LNCAP (cell line): Measurements from ENCODE around the gene CEACAM7.

Source experiments
- TF ChIP-seq, protein P1 (sequence below): fragments of 450-650 bp; IDR thresholded peaks from 2 replicates; pipeline ENCODE4 v1.5.1; 2017; ENCODE audit warnings: mild to moderate bottlenecking

The CEACAM7 gene

DNA sequence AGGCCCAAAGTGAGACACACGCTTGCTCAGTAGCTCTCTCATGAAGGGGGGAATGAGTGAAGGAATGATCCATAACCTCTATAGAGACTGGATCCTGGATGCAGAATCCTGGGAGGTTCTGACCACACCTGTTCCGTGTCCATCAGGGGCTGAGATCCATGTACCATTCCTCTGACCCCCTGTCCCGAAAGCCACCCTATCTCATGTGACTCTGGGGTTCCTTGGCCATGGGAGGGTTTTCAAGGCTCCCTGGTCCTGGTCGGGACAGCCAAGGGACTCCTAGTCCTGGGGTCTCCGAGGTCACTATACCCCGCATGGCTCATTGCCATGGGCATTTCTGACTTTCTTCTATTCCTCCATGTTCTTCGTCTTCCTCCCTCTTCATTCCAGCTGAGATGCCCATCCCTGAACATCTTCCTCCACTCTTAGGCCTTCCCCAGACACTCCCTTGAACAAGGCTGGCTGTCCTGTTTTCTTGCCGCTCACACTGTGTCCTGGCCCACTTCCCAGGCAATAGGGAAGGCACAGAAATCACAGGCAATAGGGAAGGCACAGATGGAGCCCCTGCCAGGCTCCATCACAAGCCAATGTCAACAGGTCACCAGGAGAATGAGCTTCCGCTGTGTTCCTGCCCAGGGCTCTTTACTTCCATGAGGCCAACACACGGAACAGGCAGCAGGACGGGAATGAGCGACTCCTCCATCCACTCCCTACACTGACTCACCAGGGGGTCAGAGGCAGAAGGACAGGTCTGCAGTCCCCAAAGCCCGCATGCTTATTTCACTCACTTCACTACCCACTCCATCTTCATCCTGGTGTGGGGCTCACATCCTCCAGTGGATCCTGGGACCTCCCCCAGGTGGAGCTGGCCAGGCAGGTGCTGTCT, 23.5 kb upstream of the CEACAM7 start:
- TF ChIP-seq, protein P1, sequence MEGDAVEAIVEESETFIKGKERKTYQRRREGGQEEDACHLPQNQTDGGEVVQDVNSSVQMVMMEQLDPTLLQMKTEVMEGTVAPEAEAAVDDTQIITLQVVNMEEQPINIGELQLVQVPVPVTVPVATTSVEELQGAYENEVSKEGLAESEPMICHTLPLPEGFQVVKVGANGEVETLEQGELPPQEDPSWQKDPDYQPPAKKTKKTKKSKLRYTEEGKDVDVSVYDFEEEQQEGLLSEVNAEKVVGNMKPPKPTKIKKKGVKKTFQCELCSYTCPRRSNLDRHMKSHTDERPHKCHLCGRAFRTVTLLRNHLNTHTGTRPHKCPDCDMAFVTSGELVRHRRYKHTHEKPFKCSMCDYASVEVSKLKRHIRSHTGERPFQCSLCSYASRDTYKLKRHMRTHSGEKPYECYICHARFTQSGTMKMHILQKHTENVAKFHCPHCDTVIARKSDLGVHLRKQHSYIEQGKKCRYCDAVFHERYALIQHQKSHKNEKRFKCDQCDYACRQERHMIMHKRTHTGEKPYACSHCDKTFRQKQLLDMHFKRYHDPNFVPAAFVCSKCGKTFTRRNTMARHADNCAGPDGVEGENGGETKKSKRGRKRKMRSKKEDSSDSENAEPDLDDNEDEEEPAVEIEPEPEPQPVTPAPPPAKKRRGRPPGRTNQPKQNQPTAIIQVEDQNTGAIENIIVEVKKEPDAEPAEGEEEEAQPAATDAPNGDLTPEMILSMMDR = no peak

DNA sequence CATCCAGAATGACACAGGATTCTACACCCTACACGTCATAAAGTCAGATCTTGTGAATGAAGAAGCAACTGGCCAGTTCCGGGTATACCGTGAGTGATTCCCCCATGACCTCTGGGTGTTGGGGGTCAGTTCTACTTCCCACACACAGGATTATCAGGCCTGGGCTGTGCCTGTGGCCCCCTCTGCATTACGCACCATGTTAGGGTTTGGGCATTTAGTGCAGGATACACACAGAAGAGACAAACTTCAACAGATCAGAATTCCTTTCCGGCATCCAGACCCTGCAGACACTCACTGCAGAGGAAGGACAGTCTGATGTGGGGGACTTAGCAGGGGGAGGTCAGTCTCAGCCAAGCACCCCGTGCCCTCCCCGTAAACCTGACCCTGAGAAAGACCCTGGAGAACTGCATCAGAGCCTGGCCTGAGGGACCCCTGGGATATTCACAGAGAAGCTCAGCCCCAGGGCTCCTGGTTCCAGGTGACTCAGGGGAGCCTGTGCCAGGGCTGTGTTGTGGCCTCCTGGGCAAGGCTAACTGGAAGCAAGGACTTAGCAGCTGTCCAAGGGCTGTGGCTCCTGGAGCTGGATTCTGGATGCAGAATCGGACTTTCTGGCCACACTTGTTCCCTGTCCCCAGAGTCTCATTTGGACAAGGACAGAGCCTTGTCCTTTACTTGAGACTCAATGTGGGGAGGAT, 22.0 kb upstream of the CEACAM7 start:
- TF ChIP-seq, protein P1 = no peak

DNA sequence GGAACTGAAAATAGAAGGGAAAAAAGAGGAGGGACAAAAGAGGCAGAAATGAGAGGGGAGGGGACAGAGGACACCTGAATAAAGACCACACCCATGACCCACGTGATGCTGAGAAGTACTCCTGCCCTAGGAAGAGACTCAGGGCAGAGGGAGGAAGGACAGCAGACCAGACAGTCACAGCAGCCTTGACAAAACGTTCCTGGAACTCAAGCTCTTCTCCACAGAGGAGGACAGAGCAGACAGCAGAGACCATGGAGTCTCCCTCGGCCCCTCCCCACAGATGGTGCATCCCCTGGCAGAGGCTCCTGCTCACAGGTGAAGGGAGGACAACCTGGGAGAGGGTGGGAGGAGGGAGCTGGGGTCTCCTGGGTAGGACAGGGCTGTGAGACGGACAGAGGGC, 20.4 kb upstream of the CEACAM7 start, which contains the start of gene CEACAM5:
Gene CEACAM5, plus strand, starts transcription at position 146 of the 400 bp plus-strand sequence. Its CDS starts 106 bp downstream, at position 252.
- TF ChIP-seq, protein P1 = no peak

DNA sequence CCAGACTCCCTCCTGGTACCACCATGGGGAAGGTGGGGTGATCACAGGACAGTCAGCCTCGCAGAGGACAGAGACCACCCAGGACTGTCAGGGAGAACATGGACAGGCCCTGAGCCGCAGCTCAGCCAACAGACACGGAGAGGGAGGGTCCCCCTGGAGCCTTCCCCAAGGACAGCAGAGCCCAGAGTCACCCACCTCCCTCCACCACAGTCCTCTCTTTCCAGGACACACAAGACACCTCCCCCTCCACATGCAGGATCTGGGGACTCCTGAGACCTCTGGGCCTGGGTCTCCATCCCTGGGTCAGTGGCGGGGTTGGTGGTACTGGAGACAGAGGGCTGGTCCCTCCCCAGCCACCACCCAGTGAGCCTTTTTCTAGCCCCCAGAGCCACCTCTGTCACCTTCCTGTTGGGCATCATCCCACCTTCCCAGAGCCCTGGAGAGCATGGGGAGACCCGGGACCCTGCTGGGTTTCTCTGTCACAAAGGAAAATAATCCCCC, 19.9 kb upstream of the CEACAM7 start:
- TF ChIP-seq, protein P1 = no peak

DNA sequence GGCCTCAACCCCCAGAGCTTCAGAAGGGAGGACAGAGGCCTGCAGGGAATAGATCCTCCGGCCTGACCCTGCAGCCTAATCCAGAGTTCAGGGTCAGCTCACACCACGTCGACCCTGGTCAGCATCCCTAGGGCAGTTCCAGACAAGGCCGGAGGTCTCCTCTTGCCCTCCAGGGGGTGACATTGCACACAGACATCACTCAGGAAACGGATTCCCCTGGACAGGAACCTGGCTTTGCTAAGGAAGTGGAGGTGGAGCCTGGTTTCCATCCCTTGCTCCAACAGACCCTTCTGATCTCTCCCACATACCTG, 19.4 kb upstream of the CEACAM7 start:
- TF ChIP-seq, protein P1 = no peak

DNA sequence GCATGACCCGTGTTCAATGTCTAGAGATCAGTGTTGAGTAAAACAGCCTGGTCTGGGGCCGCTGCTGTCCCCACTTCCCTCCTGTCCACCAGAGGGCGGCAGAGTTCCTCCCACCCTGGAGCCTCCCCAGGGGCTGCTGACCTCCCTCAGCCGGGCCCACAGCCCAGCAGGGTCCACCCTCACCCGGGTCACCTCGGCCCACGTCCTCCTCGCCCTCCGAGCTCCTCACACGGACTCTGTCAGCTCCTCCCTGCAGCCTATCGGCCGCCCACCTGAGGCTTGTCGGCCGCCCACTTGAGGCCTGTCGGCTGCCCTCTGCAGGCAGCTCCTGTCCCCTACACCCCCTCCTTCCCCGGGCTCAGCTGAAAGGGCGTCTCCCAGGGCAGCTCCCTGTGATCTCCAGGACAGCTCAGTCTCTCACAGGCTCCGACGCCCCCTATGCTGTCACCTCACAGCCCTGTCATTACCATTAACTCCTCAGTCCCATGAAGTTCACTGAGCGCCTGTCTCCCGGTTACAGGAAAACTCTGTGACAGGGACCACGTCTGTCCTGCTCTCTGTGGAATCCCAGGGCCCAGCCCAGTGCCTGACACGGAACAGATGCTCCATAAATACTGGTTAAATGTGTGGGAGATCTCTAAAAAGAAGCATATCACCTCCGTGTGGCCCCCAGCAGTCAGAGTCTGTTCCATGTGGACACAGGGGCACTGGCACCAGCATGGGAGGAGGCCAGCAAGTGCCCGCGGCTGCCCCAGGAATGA, 18.9 kb upstream of the CEACAM7 start:
- TF ChIP-seq, protein P1 = peak; percentile 88
